Ovary (tissue), 3 donors: ENCODE results near the gene PHACTR1.

ENCODE experiments used
- EP300 ChIP-seq: sonication (generic); formaldehyde crosslinking; IDR thresholded peaks from one replicate; pipeline ENCODE4 v1.6.1; 2017; ENCODE audit warnings: antibody characterized with exemption
- POLR2A ChIP-seq: fragments of 450-650 bp; IDR thresholded peaks from one replicate; pipeline ENCODE4 v1.6.1; 2017; ENCODE audit warnings: antibody characterized with exemption, mild to moderate bottlenecking, moderate library complexity
- TF ChIP-seq, protein P1 (sequence below), 3 donors: fragments of 450-650 bp in 2 of 3; fragments of 200-600 bp in 1 of 3; IDR thresholded peaks; one replicate each; pipeline versions ENCODE4 v1.5.1 to v1.8.0; 2016 to 2022; ENCODE audit warnings: antibody characterized with exemption in 3 of 3, mild to moderate bottlenecking in 1 of 3
- donor health status: DM: no; HTN: no; CAD: no.

DNA sequence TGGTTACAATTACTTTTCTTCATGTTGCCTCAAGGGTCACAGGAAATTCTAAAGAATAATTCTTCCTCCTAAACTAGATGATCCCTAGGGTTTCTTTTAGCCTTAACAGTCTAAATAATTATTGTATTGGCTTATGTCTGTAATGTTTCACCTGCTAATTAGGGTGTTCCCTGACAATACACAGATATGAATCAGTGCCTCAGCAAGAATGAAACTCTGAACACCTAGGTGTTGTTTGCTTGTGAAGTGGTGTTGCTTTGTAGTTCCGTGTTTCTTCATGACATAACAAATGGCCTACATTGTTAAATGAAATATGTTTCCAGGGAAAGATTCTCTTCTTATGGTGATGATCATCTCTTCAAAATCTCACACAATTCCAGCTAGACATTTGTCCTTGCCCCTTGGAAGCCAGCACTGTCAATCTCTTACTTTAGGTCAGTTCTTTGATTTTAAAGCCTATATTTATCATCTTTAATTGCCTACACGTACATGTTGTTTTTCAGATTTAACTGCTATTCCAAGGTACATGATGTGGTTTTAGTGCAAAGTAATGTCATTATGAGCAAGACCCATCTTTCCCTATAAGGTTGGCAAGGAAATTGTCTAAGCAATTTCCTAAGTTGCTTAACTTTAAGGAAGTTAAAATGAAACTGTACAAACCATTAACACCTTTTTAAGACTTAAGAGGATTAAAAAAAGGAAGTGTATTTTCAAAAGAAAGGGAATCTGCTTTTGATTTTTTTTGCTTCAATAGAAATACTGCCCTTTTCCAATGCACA, 499.9 kb downstream of the PHACTR1 start:
- TF ChIP-seq, protein P1, sequence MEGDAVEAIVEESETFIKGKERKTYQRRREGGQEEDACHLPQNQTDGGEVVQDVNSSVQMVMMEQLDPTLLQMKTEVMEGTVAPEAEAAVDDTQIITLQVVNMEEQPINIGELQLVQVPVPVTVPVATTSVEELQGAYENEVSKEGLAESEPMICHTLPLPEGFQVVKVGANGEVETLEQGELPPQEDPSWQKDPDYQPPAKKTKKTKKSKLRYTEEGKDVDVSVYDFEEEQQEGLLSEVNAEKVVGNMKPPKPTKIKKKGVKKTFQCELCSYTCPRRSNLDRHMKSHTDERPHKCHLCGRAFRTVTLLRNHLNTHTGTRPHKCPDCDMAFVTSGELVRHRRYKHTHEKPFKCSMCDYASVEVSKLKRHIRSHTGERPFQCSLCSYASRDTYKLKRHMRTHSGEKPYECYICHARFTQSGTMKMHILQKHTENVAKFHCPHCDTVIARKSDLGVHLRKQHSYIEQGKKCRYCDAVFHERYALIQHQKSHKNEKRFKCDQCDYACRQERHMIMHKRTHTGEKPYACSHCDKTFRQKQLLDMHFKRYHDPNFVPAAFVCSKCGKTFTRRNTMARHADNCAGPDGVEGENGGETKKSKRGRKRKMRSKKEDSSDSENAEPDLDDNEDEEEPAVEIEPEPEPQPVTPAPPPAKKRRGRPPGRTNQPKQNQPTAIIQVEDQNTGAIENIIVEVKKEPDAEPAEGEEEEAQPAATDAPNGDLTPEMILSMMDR (IDR thresholded peaks at IDR 0.05): no peak
- TF ChIP-seq POLR2A: no peak
- TF ChIP-seq EP300: no peak
